Common myeloid progenitor, CD34-positive (primary cell): ENCODE data around the gene FAIM.
A peak's percentile ranks its signal among the peaks of the same experiment; 100 is the strongest.
"Not testable (repeated sequence)": the region's sequence is repeated elsewhere in the genome, so short reads cannot be mapped to it uniquely, and the experiment has no call there.

Source experiments
- CTCF ChIA-PET: fragments of 350-600 bp; sonication (Branson Sonifier 250); formaldehyde crosslinking; loops from one replicate; lab custom pipeline; 2021; ENCODE audit warnings: antibody characterized with exemption; lab: Charles Lee
- POLR2A ChIA-PET: fragments of 350-600 bp; sonication (Branson Sonifier 250); formaldehyde crosslinking; loops from one replicate; lab custom pipeline; 2021; ENCODE audit warnings: antibody characterized with exemption; lab: Charles Lee
- DNase-seq, 3 donors: peaks; one replicate each; pipeline versions ENCODE4 v3.0.0 to v3.0.0-alpha.2; 2013
- H3K27ac ChIP-seq, 2 experiments: 1 replicate in 1 of 2; 2 replicates in 1 of 2; pipeline ENCODE4 v1.7.0; 2013; ENCODE audit warnings: inconsistent platforms in 2 of 2, low read length in 2 of 2, mild to moderate bottlenecking in 2 of 2, low read depth in 1 of 2, moderate library complexity in 1 of 2; ENCODE audit not compliant: severe bottlenecking in 2 of 2, insufficient read depth in 1 of 2, poor library complexity in 1 of 2
- H3K27me3 ChIP-seq, 5 experiments: replicated peaks in 2 of 5; 1 replicate in 3 of 5; 2 replicates in 2 of 5; pipeline versions ENCODE4 v1.6.1 to v1.7.0; 2013; ENCODE audit warnings: low read length in 4 of 5, mild to moderate bottlenecking in 2 of 5, moderate library complexity in 2 of 5, inconsistent platforms in 1 of 5; ENCODE audit not compliant: insufficient read depth in 5 of 5, control insufficient read depth in 4 of 5
- H3K36me3 ChIP-seq, 4 experiments: 1 replicate in 2 of 4; 2 replicates in 2 of 4; pipeline versions ENCODE4 v1.6.1 to v1.7.0; 2013; ENCODE audit warnings: low read length in 3 of 4, control low read depth in 1 of 4, mild to moderate bottlenecking in 1 of 4; ENCODE audit not compliant: control insufficient read depth in 4 of 4, insufficient read depth in 4 of 4
- H3K4me1 ChIP-seq, 4 experiments: 1 replicate in 3 of 4; 2 replicates in 1 of 4; pipeline versions ENCODE4 v1.6.1 to v1.7.1; 2013; ENCODE audit warnings: low read length in 3 of 4, mild to moderate bottlenecking in 3 of 4, control low read depth in 1 of 4, inconsistent platforms in 1 of 4, moderate library complexity in 1 of 4; ENCODE audit not compliant: control insufficient read depth in 4 of 4, insufficient read depth in 4 of 4; ENCODE audit errors: control extremely low read depth in 1 of 4
- H3K4me3 ChIP-seq, 7 experiments: 1 replicate in 4 of 7; 2 replicates in 3 of 7; pipeline versions ENCODE4 v1.5.1 to v1.7.0; 2013; ENCODE audit warnings: mild to moderate bottlenecking in 7 of 7, low read length in 6 of 7, moderate library complexity in 6 of 7, inconsistent platforms in 2 of 7, low read depth in 2 of 7, control low read depth in 1 of 7; ENCODE audit not compliant: insufficient read depth in 4 of 7, control insufficient read depth in 1 of 7; ENCODE audit errors: extremely low read depth in 1 of 7
- H3K9me3 ChIP-seq, 5 experiments: 1 replicate in 4 of 5; 2 replicates in 1 of 5; pipeline versions ENCODE4 v1.6.1 to v1.7.1; 2013; ENCODE audit warnings: low read length in 4 of 5, mild to moderate bottlenecking in 2 of 5, inconsistent platforms in 1 of 5, low read depth in 1 of 5, moderate library complexity in 1 of 5; ENCODE audit not compliant: control insufficient read depth in 4 of 5, insufficient read depth in 2 of 5; ENCODE audit errors: control extremely low read depth in 1 of 5
- WGBS: methylation state at CpG from one replicate; pipeline ENCODE4 v1.1.5; 2013; ENCODE audit not compliant: insufficient coverage; 5-methylcytosine and 5-hydroxymethylcytosine counted together

FAIM gene

DNA sequence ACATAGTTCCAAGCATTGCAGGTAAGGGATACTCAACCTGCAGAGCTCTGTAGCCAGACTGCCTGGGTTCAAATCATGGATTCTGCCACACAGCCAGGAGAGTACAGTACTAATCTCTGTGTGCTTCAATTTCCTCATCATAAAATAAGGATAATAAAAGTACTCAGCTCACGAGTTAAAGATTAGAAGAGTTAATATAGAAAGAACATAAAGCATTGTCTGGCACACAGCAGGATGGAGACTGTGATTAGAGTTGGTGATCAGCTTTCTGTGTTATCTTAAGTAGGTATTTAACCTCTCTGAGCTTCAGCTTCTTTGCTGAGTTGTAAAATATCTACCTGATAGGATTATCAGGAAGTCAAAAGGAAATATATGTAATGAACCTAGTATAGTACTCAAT lies 17.2 kb upstream of the FAIM start:
- H3K9me3 ChIP-seq: peaks cover 0 to 2% (median 0%) of the 10 kb centered on the region in 5 experiments
- no peak for DNase-seq
- ChIA-PET CTCF (interaction anchor here (1.0 to 5.6 kb wide), 6 partner anchors 10 to 342 kb away, joined by 3 to 92 read pairs (median 3); no protein-coding TSS in a partner anchor), POLR2A (interaction anchor here (0.9 kb wide), 1 partner anchor 28 kb away, joined by 3 read pairs; no protein-coding TSS in a partner anchor)
- no peak overlapping the region for H3K27ac ChIP-seq
- peaks cover 0 to 16% (median 5%) of the 10 kb centered on the region in 4 experiments for H3K36me3 ChIP-seq
- H3K27me3 ChIP-seq: no peaks in the 10 kb centered on the region
- no CpG with 5 or more reads among the region's 1 CpG for WGBS
- peaks cover 3 to 37% (median 21%) of the 10 kb centered on the region in 4 experiments for H3K4me1 ChIP-seq
- H3K4me3 ChIP-seq: no peak overlapping the region

GRCh38 chr3:138593488-138594149 lies 15.0 kb upstream of the FAIM start:
- POLR2A ChIA-PET: interaction anchor here (0.6 to 2.2 kb wide), 3 partner anchors 15 to 322 kb away, joined by 3 to 11 read pairs (median 8); partner anchors contain the start of gene FAIM
- peak in 1 of 3 donors; percentile 22 for DNase-seq
- WGBS: 7% methylated on average over 21 of the region's 22 CpGs
- CTCF ChIA-PET: interaction anchor here (0.5 to 5.6 kb wide), 17 partner anchors 9 to 340 kb away, joined by 3 to 92 read pairs (median 5); partner anchors contain the start of gene FAIM
- peaks cover 0 to 11% (median 2%) of the 10 kb centered on the region in 4 experiments for H3K36me3 ChIP-seq
- H3K9me3 ChIP-seq: peaks cover 0 to 5% (median 0%) of the 10 kb centered on the region in 5 experiments
- no peaks in the 10 kb centered on the region for H3K27me3 ChIP-seq
- H3K4me1 ChIP-seq: peaks cover 3 to 37% (median 21%) of the 10 kb centered on the region in 4 experiments
- peak overlapping the region; percentile 63 to 97 (median 90) for H3K4me3 ChIP-seq
- peak overlapping the region; percentile 87 to 94 for H3K27ac ChIP-seq

GRCh38 chr3:138594150-138594934 lies 14.2 kb upstream of the FAIM start, which contains the start of gene CEP70:
TSS of gene CEP70 (minus strand) at chr3:138594260. CDS start at chr3:138572927, 21,333 bp downstream.
- Histone ChIP-seq H3K4me3 (peak within 1 kb of the TSS; percentile 63 to 97 (median 90)), H3K4me1 (peaks cover 3 to 37% (median 21%) of the 10 kb centered on the region in 4 experiments), H3K9me3 (peaks cover 0 to 8% (median 2%) of the 10 kb centered on the region in 5 experiments), H3K27me3 (no peaks in the 10 kb centered on the region), H3K36me3 (peaks cover 0 to 4% (median 2%) of the 10 kb centered on the region in 4 experiments), H3K27ac (peak within 1 kb of the TSS; percentile 87 to 94)
- WGBS: 0% methylated on average over 47 of the region's 52 CpGs
- peak; percentile 95 to 99 (median 98) for DNase-seq
- POLR2A ChIA-PET: interaction anchor here (0.6 to 2.2 kb wide), 3 partner anchors 14 to 321 kb away, joined by 3 to 11 read pairs (median 8); partner anchors contain the start of gene FAIM
- CTCF ChIA-PET: interaction anchor here (0.7 to 5.6 kb wide), 25 partner anchors 9 to 342 kb away, joined by 3 to 92 read pairs (median 5); partner anchors contain the start of gene FAIM

DNA sequence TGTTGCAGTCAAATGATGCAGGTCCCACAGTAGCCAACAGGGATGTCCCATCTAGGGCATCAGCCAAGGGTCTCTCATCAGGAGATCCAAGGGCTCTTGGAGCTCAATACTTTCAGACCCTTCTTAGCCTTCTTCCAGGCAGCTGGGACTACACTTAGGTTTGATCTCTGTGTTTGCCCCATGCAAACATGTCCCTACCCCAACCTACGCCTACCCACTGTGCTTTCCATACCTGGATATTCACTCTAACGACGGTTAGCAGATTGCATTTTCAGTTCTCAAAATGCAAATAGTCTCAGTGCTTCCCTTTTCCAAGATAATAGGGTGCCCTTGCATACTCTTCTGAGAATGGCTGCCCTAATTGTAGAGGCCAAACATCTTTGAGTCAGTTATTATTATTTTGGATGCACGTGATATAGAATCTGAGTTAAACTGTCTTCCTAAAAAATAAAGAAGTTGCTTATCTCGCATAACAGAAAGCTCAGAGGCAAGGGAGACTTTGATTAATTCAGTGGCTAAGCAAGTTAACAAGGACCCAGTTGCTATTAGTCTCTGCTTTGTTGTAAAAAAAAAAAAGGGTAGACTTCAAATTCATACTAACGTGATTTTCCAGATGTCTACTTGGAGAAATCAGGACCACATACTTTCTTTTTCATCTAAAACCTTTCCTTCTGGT lies 13.5 kb upstream of the FAIM start:
- 14% methylated on average over 3 of the region's 6 CpGs for WGBS
- Histone ChIP-seq H3K36me3 (peaks cover 0 to 4% (median 2%) of the 10 kb centered on the region in 4 experiments), H3K27ac (peak overlapping the region in 1 of 2 experiments; percentile 94), H3K4me1 (peaks cover 3 to 37% (median 21%) of the 10 kb centered on the region in 4 experiments), H3K27me3 (no peaks in the 10 kb centered on the region), H3K4me3 (peak overlapping the region in 5 of 7 experiments; percentile 79 to 97 (median 90)), H3K9me3 (peaks cover 0 to 8% (median 2%) of the 10 kb centered on the region in 5 experiments)
- ChIA-PET CTCF (interaction anchor here (0.7 to 5.6 kb wide), 22 partner anchors 8 to 341 kb away, joined by 3 to 92 read pairs (median 5); partner anchors contain the start of gene FAIM), POLR2A (interaction anchor here (0.6 to 2.2 kb wide), 4 partner anchors 14 to 1533 kb away, joined by 3 to 11 read pairs (median 6); partner anchors contain the start of gene FAIM)
- DNase-seq: peak; percentile 64 to 94 (median 88)

GRCh38 chr3:138597186-138597976 lies 11.2 kb upstream of the FAIM start:
- POLR2A ChIA-PET, H3K36me3 ChIP-seq, H3K27ac ChIP-seq, H3K27me3 ChIP-seq, DNase-seq, H3K4me3 ChIP-seq, H3K9me3 ChIP-seq: not testable (repeated sequence)
- peaks cover 3 to 32% (median 21%) of the 10 kb centered on the region in 4 experiments for H3K4me1 ChIP-seq
- CTCF ChIA-PET: interaction anchor here (0.8 to 2.0 kb wide), 3 partner anchors 8 to 326 kb away, joined by 3 to 6 read pairs (median 3); no protein-coding TSS in a partner anchor
- no CpG with 5 or more reads among the region's 6 CpGs for WGBS
